HG02759 (cell line): ENCODE results near the gene IL10.
A peak's percentile ranks its signal among the peaks of the same experiment; 100 is the strongest.
"Not testable (repeated sequence)": the region's sequence is repeated elsewhere in the genome, so short reads cannot be mapped to it uniquely, and the experiment has no call there.

ENCODE experiments used
- ATAC-seq: cut with Tn5 transposase; IDR thresholded peaks from one replicate; pipeline ENCODE4 v1.9.1; 2021; ENCODE audit warnings: mild to moderate bottlenecking, moderate library complexity; ENCODE audit not compliant: unreplicated experiment

The IL10 gene

GRCh38 chr1:206768472-206769303, 3.6 kb downstream of the IL10 start:
- ATAC-seq = peak; percentile 2

- ATAC-seq = peak; percentile 59
Observed at GRCh38 chr1:206766251-206766856, 5.9 kb downstream of the IL10 start.

GRCh38 chr1:206765771-206766170, 6.5 kb downstream of the IL10 start:
- not testable (repeated sequence) for ATAC-seq

- ATAC-seq = not testable (repeated sequence)
Observed at GRCh38 chr1:206762741-206763364, 9.4 kb downstream of the IL10 start.

DNA sequence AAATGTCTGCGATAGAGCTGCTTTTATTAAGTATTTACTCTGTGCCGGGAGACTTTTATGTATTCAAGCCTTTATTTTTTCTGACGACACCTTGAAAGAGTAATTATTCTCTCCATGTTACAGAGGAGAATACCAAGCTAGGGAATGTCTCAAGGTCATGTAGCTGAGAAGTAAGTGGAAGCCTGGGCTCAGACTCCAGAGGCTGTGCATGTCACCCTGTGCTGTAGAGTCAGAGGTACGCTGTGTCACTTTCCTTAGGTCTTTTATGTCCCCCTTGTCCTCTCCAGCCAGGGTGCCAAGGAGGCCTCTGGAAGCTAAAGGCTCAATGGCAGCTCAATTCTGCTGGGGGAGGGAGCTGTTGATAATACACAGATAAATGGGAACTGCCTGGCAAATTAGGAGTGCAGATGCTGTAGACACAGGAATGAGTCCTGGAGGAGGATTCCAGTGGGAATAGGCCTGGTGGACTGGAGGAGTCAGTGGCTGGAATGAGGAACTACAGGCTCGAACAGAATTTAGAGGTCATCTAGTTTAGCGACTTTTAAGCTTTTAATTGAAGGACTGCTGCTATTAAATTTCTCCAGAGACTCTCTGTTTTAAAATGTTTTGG, 11.0 kb downstream of the IL10 start:
- no peak for ATAC-seq

GRCh38 chr1:206760590-206760989, 11.7 kb downstream of the IL10 start:
- no peak for ATAC-seq

DNA sequence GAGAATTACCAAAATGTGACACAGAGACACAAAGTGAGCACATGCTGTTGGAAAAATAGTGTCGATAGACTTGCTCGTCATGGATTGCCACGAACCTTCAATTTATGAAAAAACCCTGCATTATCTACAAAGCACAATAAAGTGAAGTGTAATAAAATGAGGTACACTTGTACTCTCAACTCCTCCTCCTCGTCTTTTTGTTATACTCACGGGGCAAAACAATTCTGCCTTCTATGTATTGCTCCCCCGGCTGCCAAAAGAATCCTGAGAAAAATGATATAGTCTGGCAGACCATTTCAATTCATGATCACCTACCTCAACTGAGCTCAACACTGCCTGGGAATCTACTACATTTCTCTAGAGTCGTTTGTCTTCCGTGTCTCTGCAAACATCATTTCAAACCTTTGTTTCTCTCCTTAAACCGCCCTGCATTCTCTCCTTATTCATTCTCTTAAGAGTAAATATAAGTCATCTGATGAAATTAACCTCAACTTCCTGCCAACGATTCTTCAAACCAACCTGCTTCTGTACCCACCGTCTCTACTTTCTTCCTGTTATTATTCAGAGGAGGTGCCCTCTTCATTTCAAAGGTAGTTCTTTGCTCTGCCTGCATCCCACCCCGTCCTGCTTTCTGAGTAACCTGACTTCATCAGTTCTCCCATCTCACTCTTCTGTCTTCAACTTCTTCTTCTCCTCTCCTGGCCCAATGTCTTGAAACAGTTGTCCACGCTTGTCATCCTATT, 14.6 kb downstream of the IL10 start:
- no peak for ATAC-seq

DNA sequence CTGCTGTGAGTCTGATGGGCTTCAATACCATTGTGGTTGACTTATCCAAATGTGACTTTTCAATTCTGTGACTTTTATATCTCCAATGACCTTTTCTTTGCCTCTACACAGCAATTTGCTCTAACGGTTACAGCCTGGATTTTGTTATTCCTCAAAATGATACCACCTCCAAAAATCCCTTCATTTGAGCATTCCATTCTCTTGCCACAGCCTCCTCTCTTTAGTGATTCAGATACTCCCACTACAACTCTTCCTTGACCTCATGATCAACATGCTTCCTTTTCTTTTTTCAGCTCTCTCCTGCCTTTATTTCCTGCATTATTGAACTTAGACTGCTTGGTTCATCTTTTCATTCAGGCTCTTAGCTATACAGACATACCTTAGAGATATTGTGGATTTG, 18.3 kb downstream of the IL10 start:
- no peak for ATAC-seq

DNA sequence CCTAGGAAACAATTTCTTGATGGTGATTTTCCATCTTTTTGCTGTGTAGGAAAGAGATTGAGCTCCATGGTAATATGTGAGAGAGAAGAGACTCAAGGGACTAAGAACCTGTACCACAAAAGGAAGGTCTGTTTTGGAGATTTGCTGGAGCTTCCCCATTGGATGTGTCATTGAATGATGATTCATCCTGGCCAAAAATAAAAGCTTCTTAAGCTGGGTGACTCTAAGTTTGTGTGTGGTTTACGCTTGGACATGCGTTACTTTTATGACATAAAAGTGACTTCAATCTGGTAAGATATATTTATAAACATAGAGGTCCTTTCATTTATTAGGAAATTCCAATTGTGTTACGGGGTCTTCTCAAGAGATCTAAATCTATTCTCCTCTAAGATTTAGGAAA, 19.2 kb downstream of the IL10 start:
- no peak for ATAC-seq

DNA sequence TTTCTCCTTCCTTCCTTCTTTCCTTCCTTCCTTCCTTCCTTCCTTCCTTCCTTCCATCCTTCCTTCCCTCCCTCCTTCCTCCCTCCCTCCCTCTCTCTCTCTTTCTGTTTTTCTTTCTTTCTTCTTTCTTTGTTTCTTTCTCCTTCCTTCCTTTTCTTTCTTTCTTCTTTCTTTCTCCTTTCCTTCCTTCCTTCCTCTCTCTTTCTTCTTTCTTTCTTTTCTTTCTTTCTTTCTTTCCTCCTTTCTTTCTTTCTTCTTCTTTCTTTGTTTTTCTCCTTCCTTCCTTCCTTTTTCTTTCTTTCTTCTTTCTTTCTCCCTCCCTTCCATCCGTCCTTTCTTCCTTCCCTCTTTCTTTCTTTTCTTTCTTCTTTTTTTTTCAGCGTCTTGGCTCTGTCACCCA, 19.8 kb downstream of the IL10 start:
- no peak for ATAC-seq

DNA sequence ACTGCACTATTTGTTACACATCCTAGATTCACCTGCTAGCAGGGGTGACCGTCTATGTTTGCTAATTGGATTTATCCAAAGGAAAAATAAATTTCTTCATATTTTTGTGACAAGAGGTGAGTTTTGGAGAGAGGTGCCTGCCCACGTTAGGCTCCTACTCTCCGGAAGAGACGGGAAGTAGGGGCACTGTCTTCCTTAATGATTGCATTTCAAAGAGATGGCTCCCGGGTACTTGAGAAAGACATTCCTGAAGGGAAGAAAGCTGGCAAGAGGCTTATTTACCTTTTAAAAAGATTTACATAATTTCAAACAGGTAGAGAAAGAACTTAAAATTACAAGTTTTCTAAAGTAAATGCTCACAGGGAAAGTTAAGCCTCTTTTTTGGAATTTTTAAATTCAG, 20.4 kb downstream of the IL10 start:
- ATAC-seq = no peak

GRCh38 chr1:206748348-206749030, 23.8 kb downstream of the IL10 start:
- no peak for ATAC-seq

GRCh38 chr1:206745301-206745700, 27.0 kb downstream of the IL10 start:
- ATAC-seq = no peak

- no peak for ATAC-seq
Observed at GRCh38 chr1:206744683-206745082, 27.6 kb downstream of the IL10 start.

DNA sequence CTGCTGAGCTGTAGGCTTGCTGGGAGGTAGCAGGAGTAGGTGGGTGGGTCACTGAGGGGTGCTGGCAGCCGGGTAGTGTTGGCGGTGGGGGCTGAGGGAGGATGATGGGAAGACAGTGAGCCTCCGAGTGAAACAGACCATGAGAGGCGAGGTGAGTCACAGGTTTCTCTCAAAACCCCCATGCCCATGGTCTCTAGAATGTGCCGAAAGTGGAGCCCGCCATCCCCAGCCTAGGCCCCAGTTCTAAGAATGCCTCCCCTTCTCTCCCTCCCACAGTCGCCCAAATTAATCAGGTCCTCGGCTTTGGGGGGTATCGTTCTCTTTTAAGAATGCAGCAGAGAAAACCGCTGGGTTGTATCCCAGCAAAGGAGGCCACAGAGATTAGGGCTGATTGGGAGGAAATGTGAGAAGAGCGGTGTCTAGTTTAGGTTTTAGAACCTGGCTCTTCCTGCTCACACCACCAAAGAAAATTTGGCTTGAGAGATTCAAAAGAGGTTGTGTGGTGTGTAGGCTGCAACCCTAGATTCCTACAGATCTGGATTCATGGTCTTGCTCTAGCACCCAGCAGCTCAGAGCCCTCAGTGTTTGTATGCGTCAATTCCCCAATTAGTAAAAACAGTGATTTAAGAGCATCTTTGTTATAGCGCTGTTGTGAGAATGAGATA, 29.4 kb downstream of the IL10 start:
- ATAC-seq = no peak

DNA sequence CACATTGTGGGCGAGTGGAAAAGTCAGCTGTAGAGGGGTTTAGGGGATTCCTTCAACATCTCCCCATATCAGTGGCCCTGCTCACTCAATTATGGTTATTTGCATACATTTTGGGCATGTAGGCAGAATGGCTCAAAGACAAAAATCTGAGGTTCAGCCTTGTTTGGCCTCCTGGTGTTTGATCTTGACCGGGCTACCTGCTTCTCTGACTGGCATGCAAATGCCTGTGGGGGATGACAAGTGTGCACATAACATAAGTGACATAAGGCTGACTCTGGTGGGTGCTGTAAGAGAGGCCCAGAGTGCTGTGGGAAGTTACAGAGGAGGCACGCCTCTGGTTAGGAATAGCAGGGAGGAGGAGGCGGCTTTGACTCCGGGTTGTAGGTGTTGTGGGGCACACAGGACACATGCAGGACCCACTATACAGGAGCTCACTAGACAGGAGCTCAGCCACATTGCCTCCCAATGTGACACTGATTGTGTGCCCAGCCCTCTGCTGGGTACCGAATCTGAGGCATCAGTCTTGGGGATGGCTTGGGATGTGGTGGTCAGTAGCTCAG, 31.1 kb downstream of the IL10 start:
- ATAC-seq = no peak

DNA sequence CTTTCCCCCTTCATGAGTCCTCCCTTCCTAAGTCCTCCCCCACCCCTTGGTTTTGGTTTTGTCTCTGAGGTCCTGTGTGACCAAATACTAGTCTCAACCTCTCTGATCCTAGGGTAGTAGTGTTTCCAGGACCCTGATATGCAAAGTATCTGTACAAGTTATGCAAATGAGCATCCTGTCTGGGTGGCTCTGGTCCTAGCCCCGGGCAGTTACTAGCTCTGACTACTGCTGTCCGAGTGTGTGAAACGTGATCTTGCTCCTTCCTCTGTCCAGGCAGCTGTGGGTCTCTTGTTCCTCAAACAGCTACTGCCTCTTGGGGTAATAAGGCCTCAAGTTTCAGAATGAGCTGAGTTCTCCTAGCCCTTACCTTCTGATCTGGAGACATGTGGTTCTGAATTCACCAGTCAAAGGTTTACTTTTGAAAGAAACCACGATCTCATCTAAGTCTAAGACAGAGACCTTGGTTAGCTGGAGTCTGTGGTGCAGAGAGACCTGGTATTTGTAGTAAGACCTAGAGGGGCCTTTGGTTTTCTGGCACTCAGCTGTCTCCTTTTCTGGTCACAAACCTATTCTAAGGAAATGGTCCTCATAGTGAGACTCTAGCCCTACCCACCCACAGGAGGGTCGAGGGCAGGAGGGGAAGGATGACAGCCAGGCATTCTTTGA, 32.8 kb downstream of the IL10 start:
- peak; percentile 80 for ATAC-seq

- ATAC-seq = no peak
Observed at GRCh38 chr1:206738370-206739366, 33.6 kb downstream of the IL10 start.
